Neural cell (in vitro differentiated cells): ENCODE results near the gene HAUS3.

Experiments
- CTCF ChIP-seq: fragments of 450-650 bp; IDR thresholded peaks from 2 replicates; pipeline ENCODE4 v1.5.1; 2014; ENCODE audit warnings: antibody characterized with exemption, mild to moderate bottlenecking, moderate library complexity; ENCODE audit not compliant: poor library complexity, severe bottlenecking
- POLR2AphosphoS5 ChIP-seq: IDR thresholded peaks from 2 replicates; pipeline ENCODE4 v1.6.1; 2012
- RAD21 ChIP-seq: fragments of 450-650 bp; conservative IDR thresholded peaks from 2 replicates; pipeline ENCODE4 v1.6.1; 2014; ENCODE audit warnings: antibody characterized with exemption, mild to moderate bottlenecking, moderate library complexity
- TAF1 ChIP-seq: IDR thresholded peaks from 2 replicates; pipeline ENCODE4 v1.6.1; 2012; ENCODE audit warnings: low read depth

- TF ChIP-seq POLR2AphosphoS5 (peak; percentile 89), CTCF (no peak), RAD21 (peak; percentile 60), TAF1 (peak; percentile 86)
Measured at GRCh38 chr4:2262145-2262943, 20.4 kb upstream of the HAUS3 start.
